Measurements from ENCODE around the gene MRPL53.
"Not testable (repeated sequence)": the region's sequence is repeated elsewhere in the genome, so short reads cannot be mapped to it uniquely, and the experiment has no call there.

MRPL53 gene

GRCh38 chr2:74481431-74481830 is 9.0 kb upstream of the MRPL53 start:
- DNase-seq, result no peak

DNA sequence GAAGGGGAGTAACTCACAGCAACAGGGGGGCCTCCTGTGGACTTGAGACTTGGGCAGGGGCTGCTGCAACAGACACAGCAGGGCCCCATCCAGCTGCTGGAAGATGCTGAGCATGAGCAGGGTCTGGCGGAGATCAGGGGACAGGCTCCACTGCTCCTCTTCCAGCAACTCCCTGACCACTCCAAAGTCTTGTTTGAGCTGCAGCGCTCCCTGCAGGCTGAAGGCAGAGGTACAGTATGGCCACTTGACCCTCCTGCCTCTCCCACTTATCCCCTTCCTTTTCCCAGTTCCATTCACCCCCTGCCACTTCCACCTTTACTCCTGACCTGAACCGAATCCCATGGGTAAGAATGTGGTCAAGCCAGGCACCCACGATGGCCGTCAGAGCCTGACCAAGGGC is 2.4 kb upstream of the MRPL53 start:
- no peak for DNase-seq

GRCh38 chr2:74474481-74474880 is 2.0 kb upstream of the MRPL53 start:
- DNase-seq, result no peak

DNA sequence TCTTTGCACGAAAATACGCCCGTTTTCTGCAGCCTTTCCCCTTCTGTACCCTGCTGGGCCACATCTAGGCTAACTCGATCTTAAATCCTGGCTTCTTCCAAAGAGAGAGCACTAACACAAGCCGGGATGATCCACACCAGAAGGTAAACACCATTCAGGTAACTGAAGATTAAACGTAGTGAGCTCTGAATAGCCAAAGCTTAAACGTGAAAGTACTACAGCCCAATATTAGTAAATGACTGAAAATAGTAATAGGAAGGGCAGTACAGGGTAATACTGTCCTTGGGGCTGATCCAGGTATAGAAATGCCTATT is 422 bp upstream of the MRPL53 start:
- DNase-seq, result no peak

GRCh38 chr2:74471332-74472065 is 981 bp downstream of the MRPL53 start:
- no peak for DNase-seq

DNA sequence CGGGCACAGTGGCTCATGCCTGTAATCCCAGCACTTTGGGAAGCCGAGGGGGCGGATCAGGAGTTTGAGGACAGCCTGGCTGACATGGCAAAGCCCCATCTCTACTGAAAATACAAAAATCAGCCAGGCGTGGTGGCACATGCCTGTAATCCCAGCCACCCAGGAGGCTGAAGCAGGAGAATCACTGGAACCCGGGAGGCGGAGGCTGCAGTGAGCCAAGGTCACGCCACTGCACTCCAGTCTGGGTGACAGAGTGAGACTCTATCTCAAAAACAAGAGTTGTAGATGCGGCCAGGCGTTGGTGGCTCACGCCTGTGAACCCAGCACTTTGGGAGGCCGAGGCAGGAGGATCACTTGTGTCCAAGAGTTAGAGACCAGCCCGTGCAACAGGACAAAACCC is 1.7 kb downstream of the MRPL53 start:
- not testable (repeated sequence) for DNase-seq

- DNase-seq, result no peak
These were observed 8.1 kb downstream of the MRPL53 start for GRCh38 chr2:74464406-74464805.

DNA sequence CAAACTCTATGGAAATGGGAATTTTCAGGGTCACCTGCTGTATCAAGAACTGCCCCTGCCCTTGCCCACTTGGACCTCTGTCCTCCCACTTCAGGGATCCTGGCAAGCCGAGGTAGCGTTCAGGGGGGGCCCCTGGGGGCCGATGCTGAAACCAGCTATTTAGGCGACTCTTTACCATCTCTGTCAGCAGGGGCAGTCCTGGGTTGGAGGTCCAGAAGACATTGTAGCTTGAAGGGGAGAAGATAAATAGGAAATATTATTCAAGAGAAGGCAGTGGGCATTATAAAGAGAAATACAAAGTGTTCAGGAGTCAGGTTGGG is 9.7 kb downstream of the MRPL53 start:
- no peak for DNase-seq

- DNase-seq, result no peak
These were observed 10.3 kb downstream of the MRPL53 start for GRCh38 chr2:74462054-74462785.

- DNase-seq, result no peak
These were observed 11.1 kb downstream of the MRPL53 start for GRCh38 chr2:74461187-74462053.

DNA sequence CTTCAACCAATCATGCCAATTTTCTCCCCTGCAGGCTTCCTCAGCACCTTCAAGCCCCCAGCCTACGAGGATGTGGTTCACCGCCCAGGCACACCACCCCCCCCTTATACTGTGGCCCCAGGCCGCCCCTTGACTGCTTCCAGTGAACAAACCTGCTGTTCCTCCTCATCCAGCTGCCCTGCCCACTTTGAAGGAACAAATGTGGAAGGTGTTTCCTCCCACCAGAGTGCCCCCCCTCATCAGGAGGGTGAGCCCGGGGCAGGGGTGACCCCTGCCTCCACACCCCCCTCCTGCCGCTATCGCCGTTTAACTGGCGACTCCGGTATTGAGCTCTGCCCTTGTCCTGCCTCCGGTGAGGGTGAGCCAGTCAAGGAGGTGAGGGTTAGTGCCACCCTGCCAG is 12.3 kb downstream of the MRPL53 start:
- DNase-seq, result not testable (repeated sequence)

GRCh38 chr2:74459503-74460118 is 12.9 kb downstream of the MRPL53 start:
- not testable (repeated sequence) for DNase-seq

DNA sequence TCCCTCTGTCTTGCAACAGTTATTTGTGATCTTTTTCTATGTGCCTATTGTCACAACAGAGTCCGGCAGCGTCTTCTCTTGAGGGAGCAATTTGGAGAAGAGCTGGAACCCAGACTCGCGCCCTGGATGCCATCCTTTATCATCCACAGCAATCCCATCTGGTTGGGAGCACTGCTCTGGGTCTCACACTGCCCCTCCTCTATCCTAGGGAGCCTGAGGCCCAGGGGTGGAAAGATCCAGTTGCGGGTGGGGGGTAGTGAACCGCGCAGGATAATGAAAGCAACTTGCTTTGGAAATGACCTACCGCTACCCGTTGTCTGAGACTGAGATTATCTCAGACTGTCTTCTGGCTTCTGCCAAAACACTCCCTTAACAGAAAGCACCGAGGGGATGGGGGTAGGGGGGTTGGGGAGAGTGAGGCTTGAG is 13.5 kb downstream of the MRPL53 start:
- no peak for DNase-seq

DNA sequence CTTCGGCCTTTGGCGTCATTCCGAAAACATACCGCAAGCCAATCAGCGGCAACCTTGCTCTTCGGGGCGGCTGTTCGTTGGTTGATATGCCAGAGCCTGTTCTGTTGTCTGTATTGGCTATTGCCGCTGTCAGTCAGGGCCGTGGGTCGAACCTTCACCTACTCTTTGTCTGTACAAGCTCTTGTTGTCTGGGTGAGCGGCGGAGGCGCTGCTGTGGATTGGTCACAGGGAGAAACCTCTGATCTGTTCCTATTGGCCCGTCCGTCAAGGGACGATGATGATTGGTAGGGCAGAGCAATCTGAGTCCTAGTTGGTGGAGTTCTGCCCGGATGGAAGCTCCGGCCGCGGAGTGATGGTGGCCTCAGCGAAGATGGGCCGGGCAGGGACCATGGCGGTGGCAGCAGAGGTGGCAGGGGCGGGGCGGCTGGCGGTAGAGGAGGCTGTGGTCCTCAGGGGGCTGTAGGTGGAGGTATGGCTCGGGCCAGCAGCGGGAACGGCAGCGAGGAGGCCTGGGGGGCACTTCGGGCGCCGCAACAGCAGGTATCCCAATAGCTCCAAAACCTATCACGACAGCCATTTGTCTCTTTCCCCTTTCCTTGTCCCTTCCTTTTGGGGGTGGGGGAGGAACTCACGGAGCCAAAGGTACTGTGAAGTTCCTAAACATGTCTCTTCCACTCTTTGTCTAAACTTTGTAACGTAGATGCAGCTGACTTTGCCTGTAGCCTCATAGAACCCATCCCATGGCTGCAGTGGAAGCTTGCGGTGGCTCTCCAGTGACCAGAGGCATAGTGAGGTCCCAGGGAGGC is 14.1 kb downstream of the MRPL53 start, which contains the start of gene WBP1:
TSS of gene WBP1 (plus strand) at position 307 of the 806 bp plus-strand sequence. CDS start at position 472, 165 bp downstream.
- peak; percentile 98 for DNase-seq

DNA sequence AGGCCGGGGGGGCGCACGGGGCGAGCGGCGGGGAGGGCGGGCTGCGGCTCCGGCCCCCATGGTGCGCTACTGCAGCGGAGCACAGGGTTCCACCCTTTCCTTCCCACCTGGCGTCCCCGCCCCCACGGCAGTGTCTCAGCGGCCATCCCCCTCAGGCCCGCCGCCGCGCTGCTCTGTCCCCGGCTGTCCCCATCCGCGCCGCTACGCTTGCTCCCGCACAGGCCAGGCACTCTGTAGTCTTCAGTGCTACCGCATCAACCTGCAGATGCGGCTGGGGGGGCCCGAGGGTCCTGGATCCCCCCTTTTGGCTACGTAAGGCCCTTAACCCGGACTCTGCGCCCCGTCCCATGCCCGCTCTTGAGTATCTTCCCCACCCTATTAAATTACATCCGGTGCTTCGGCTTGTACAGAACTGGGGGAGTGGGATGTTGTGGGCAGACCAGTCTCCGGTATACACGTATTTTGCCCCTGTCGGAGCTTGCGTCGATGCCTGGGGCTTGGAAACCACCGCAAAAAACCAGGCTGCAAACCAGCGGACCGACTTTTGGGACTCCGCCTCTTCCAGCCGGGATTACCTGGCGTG is 14.8 kb downstream of the MRPL53 start:
- DNase-seq, result peak; percentile 63

DNA sequence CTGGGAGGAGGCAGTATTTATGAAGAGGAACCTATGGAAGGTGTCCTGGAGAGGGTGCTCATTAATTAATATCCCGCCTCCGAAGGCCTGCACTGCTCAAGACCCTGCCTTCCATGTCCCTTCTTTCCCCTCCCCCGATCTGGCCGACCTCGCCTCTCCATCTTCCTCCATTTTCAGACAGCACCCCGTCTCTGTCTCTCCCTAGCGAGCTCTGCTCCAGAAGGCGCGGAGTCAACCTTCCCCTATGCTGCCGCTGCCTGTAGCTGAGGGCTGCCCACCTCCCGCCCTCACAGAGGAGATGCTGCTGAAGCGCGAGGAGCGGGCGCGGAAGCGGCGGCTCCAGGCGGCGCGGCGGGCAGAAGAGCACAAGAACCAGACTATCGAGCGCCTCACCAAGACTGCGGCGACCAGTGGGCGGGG is 15.3 kb downstream of the MRPL53 start:
- no peak for DNase-seq

DNA sequence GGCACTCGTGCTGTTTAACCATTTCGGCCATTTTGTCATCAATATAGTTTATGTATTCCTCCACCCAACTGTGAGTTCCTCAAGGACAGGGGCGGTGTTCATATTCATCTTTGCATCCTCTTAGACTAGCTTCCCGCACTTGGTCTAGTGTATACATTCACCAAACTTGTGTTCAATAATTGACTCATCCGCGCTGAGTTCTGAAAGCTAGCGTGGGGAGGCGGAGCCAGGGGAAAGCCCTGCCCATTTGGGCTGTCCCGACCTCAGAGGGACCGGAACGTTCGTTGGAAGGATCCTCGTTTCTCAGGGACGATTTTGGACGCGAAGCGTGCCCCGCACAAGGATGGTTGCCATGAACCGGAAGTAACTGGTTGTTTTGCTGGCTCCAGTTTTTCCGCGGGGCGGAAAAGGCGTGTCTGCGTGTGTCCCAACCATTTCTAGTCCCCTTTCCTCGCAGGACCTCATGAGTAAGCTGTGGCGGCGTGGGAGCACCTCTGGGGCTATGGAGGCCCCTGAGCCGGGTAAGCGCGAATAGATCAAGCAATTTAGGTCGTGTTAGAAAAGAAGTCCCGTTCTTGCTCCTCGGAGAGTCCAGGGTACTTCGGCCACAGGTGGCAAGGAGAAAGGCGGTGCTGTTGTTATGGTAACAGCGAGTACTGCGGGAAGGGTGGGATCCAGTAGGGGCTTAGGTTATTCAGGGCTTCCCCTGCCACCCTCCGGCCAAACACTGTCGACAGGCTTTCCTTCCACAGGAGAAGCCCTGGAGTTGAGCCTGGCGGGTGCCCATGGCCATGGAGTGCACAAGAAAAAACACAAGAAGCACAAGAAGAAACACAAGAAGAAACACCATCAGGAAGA is 17.6 kb downstream of the MRPL53 start, which contains the start of gene INO80B:
TSS of gene INO80B (plus strand) at position 434 of the 858 bp plus-strand sequence. CDS start at position 464, 30 bp downstream.
- DNase-seq, result peak; percentile 98

DNA sequence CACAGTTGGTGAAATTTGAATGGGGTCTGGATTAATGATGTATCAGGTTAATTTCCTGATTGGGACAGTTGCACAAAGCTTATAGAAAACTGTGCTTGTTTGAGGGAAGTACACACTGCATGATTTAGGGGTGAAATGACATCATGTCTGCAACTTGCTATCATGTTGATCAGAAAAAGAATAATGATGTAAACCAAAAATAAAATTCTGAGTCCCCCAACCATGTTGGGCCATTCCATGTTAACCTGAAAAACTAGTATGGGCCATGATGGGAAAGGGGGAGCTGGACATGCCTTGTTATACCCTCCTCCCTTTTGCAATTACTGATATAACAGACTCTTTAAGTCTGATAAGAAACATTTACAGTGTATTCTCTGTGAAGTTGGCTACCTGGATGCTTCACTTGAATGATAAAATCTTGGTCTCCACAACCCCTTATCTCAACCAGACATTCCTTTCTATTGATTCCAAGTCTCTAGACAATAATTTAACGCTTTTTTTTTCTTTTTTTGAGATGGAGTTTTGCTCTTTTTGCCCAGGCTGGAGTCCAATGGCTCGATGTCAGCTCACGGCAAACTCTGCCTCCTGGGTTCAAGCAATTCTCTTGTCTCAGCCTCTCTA is 21.8 kb downstream of the MRPL53 start:
- DNase-seq, result no peak

DNA sequence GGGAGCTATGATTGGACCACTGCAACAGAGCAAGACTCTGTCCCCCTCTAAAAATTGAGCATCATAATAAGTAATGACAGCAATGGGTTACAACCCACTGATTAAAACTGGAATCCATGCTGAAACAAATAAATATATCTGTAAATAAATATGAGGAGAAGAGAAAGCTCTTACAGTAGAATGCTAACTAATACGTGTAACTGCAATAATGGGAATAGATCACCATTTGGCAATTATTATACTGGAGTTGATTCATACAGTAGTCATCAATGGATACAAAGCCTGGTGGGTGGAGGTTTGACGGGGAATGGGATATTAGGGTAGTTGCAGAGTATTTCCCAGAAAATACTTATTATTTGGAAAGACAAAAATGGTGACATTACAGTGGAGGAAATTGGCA is 23.7 kb downstream of the MRPL53 start:
- DNase-seq, result no peak
